ENCODE measurements around the gene TMPRSS3. TPM values are rescaled to one million over a fixed set of nuclear protein-coding genes. Genes with fewer than 3 reads are reported as not detected.

Gene TMPRSS3
- total RNA-seq, 1 donor from 2014 or later: 14.4 TPM

DNA sequence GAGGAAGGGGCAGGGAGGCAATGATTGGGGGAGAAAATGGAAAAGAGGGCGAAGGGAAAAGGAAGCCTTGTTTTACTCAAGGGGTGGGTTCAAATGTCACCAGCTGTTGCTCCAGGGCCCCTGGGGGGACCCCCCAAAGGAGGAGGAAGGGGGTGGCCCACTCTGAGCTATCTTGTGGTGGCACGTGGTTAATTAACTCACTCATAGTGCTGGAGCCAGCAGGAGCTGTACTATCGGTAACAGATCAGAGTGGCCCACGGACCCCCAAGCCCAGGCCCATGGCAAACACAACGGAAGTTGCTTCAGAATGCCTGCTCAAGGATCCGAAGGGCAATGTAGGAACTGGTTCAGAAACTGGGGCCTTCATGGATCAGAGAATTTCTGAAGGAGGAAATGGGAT, 52.3 kb downstream of the TMPRSS3 start:
- Mint-ChIP-seq H3K27me3 (peaks cover 2% of the 10 kb centered on the region), H3K9me3 (ENCODE audit: low read depth) (no peaks in the 10 kb centered on the region), H3K4me3 (ENCODE audit: low read depth) (no peak overlapping the region), H3K36me3 (ENCODE audit: insufficient read depth) (no peaks in the 10 kb centered on the region), H3K4me1 (ENCODE audit: low read depth) (no peaks in the 10 kb centered on the region), H3K27ac (no peak overlapping the region)
- no peak for TF ChIP-seq CTCF (IDR thresholded peaks at IDR 0.05; ENCODE audit: unreplicated experiment)
- DNase-seq (ENCODE audit: low spot score, unreplicated experiment): no peak

- Mint-ChIP-seq H3K36me3 (ENCODE audit: insufficient read depth) (no peaks in the 10 kb centered on the region), H3K4me1 (ENCODE audit: low read depth) (peaks cover 2% of the 10 kb centered on the region), H3K9me3 (ENCODE audit: low read depth) (no peaks in the 10 kb centered on the region), H3K27me3 (peaks cover 2% of the 10 kb centered on the region), H3K27ac (no peak overlapping the region), H3K4me3 (ENCODE audit: low read depth) (no peak overlapping the region)
- TF ChIP-seq CTCF (IDR thresholded peaks at IDR 0.05; ENCODE audit: unreplicated experiment): no peak
- no peak for DNase-seq (ENCODE audit: low spot score, unreplicated experiment)
Measured at GRCh38 chr21:42343101-42343500, 52.8 kb downstream of the TMPRSS3 start.

GRCh38 chr21:42341776-42342542, 53.9 kb downstream of the TMPRSS3 start:
- H3K36me3 Mint-ChIP-seq (ENCODE audit: insufficient read depth): no peaks in the 10 kb centered on the region
- H3K4me3 Mint-ChIP-seq (ENCODE audit: low read depth): no peak overlapping the region
- H3K9me3 Mint-ChIP-seq (ENCODE audit: low read depth): no peaks in the 10 kb centered on the region
- no peak overlapping the region for H3K27ac Mint-ChIP-seq
- DNase-seq (ENCODE audit: low spot score, unreplicated experiment): no peak
- no peak for TF ChIP-seq CTCF (IDR thresholded peaks at IDR 0.05; ENCODE audit: unreplicated experiment)
- H3K27me3 Mint-ChIP-seq: peaks cover 2% of the 10 kb centered on the region
- peaks cover 9% of the 10 kb centered on the region for H3K4me1 Mint-ChIP-seq (ENCODE audit: low read depth)

DNA sequence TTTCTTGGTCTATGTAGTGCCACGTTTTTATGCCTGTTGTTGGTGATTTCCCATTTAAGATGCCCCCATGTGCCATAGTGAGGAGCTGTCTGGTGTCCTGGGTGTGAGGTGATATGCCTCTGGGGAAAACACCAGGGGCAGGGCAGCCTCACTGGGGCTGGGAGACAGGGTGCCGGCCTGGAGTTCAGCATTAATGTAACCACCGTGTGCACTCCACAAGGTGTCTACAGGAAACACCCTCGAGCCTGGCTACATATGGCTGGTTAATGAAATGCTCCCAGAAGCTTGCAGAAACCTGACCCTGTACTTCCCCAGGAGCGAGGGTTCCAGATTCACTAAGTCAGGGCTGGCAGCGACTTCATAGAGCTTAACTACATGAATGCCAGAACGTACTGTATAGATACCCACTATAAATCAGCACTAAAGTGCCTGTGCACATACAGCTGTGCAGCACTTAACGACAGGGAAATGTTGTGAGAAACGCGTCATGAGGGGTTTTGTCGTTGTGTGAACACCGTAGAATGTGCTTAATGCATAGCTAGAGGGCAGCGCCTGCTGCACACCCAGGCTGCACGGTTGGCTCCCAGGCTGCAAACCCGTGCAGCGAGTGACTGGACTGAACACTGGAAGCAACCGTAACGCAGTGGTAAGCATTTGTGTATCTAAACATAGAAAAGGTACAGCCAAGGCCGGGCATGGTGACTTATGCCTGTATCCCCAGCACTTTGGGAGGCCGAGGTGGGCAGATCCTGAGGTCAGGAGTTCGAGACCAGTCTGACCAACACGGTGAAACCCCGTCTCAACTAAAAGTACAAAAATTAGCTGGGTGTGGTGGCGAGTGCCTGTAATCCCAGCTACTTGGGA, 55.4 kb downstream of the TMPRSS3 start:
- Mint-ChIP-seq H3K36me3 (ENCODE audit: insufficient read depth) (no peaks in the 10 kb centered on the region), H3K4me3 (ENCODE audit: low read depth) (no peak overlapping the region), H3K9me3 (ENCODE audit: low read depth) (no peaks in the 10 kb centered on the region), H3K27ac (peak overlapping the region; percentile 69), H3K27me3 (no peaks in the 10 kb centered on the region), H3K4me1 (ENCODE audit: low read depth) (peaks cover 10% of the 10 kb centered on the region)
- no peak for TF ChIP-seq CTCF (IDR thresholded peaks at IDR 0.05; ENCODE audit: unreplicated experiment)
- DNase-seq (ENCODE audit: low spot score, unreplicated experiment): no peak
